ENCODE data around the gene SPATA22. TPM values are rescaled to one million over a fixed set of nuclear protein-coding genes. Genes with fewer than 3 reads are reported as not detected.

The SPATA22 gene
- polyA plus RNA-seq, 2 of the 4 experiments (the other 2 are of a cell fraction), result not detected

DNA sequence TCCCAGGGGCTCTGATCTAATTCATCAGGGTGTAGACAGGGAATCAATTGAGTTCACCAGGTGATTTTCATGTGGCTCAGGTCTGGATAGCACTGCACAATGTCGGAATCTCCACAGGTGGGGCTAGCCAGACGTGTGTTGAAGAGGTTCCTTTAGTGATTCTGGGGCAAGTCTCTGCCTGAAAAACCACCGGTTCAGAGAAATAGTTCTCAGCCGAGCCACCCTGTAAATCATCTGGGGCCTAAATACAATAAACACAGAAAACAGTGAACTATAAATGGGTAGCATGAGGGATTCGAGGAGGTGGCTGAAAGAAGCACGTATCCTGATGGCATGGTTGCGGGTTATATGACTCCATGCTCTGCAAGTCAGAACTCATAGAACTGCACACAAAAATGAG lies 25.5 kb upstream of the SPATA22 start:
- POLR2A ChIA-PET, result no interaction called here
- ATAC-seq (no peak), FAIRE-seq (no peak), DNase-seq (ENCODE audit: low read depth in 1 of 2, low spot score in 1 of 2) (no peak)
- CTCF ChIA-PET, result no interaction called here
- Histone ChIP-seq H3K4me2 (no peak overlapping the region), H3K9me3 (0 out of 3 replicates have a peak, but pooled peaks cover 2% of the 10 kb centered on the region), H3K4me3 (no peak overlapping the region), H3K4me1 (no peaks in the 10 kb centered on the region), H3K27ac (no peak overlapping the region)
- no peak for TF ChIP-seq FOSL2 (IDR thresholded peaks at IDR 0.05)
- no peak for TF ChIP-seq FOSL2 (CRISPR knock-in tag; IDR thresholded peaks at IDR 0.05)
- TF ChIP-seq, protein P1, sequence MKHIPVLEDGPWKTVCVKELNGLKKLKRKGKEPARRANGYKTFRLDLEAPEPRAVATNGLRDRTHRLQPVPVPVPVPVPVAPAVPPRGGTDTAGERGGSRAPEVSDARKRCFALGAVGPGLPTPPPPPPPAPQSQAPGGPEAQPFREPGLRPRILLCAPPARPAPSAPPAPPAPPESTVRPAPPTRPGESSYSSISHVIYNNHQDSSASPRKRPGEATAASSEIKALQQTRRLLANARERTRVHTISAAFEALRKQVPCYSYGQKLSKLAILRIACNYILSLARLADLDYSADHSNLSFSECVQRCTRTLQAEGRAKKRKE (CRISPR knock-in tag; IDR thresholded peaks at IDR 0.05; ENCODE audit: low read depth), result no peak
- TF ChIP-seq RAD21 (conservative IDR thresholded peaks at IDR 0.05 in 1 of 2, IDR thresholded peaks at IDR 0.05 in 1 of 2), result no peak
- no peak for TF ChIP-seq FOXS1 (CRISPR knock-in tag; IDR thresholded peaks at IDR 0.05)
- TF ChIP-seq, protein P2, sequence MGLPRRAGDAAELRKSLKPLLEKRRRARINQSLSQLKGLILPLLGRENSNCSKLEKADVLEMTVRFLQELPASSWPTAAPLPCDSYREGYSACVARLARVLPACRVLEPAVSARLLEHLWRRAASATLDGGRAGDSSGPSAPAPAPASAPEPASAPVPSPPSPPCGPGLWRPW (IDR thresholded peaks at IDR 0.05), result no peak
- TF ChIP-seq, protein P3, sequence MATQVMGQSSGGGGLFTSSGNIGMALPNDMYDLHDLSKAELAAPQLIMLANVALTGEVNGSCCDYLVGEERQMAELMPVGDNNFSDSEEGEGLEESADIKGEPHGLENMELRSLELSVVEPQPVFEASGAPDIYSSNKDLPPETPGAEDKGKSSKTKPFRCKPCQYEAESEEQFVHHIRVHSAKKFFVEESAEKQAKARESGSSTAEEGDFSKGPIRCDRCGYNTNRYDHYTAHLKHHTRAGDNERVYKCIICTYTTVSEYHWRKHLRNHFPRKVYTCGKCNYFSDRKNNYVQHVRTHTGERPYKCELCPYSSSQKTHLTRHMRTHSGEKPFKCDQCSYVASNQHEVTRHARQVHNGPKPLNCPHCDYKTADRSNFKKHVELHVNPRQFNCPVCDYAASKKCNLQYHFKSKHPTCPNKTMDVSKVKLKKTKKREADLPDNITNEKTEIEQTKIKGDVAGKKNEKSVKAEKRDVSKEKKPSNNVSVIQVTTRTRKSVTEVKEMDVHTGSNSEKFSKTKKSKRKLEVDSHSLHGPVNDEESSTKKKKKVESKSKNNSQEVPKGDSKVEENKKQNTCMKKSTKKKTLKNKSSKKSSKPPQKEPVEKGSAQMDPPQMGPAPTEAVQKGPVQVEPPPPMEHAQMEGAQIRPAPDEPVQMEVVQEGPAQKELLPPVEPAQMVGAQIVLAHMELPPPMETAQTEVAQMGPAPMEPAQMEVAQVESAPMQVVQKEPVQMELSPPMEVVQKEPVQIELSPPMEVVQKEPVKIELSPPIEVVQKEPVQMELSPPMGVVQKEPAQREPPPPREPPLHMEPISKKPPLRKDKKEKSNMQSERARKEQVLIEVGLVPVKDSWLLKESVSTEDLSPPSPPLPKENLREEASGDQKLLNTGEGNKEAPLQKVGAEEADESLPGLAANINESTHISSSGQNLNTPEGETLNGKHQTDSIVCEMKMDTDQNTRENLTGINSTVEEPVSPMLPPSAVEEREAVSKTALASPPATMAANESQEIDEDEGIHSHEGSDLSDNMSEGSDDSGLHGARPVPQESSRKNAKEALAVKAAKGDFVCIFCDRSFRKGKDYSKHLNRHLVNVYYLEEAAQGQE (IDR thresholded peaks at IDR 0.05), result no peak
- TF ChIP-seq, protein P4, sequence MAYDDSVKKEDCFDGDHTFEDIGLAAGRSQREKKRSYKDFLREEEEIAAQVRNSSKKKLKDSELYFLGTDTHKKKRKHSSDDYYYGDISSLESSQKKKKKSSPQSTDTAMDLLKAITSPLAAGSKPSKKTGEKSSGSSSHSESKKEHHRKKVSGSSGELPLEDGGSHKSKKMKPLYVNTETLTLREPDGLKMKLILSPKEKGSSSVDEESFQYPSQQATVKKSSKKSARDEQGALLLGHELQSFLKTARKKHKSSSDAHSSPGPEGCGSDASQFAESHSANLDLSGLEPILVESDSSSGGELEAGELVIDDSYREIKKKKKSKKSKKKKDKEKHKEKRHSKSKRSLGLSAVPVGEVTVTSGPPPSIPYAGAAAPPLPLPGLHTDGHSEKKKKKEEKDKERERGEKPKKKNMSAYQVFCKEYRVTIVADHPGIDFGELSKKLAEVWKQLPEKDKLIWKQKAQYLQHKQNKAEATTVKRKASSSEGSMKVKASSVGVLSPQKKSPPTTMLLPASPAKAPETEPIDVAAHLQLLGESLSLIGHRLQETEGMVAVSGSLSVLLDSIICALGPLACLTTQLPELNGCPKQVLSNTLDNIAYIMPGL (CRISPR knock-in tag; IDR thresholded peaks at IDR 0.05; ENCODE audit: borderline replicate concordance), result no peak
- 51% methylated on average over 7 of the region's 7 CpGs for WGBS (ENCODE audit: missing lambda C conversion rate)

DNA sequence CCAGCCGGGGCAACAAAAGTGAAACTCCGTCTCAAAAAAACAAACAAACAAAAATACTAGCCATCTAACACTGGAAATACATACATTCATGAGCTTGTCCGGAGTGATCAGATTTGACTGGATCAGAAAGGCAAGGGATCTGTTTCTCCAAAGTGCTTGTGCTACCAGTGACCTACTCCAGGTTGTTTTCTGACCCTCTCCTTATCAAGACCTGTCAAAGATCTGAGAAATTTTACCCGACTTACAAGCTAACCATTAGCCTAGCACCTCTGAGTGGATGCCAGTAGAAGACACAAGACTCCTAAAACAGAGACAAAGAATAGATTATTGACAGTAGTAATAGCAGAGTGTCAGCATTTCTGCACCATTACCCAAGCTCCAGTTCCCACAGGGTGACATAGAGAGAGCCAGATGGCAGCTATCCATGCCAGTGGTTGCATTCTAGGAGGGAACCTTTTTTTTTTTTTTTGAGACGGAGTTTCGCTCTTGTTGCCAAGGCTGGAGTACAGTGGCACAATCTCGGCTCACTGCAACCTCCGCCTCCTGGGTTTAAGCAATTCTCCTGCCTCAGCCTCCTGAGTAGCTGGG lies 14.0 kb upstream of the SPATA22 start:
- FAIRE-seq (no peak), ATAC-seq (no peak), DNase-seq (ENCODE audit: low read depth in 1 of 2, low spot score in 1 of 2) (no peak)
- TF ChIP-seq HOXB5 (CRISPR knock-in tag; IDR thresholded peaks at IDR 0.05) (no peak), MAFK (IDR thresholded peaks at IDR 0.05; ENCODE audit: partially characterized antibody) (no peak), FOSL2 (IDR thresholded peaks at IDR 0.05) (no peak), FOSL2 (CRISPR knock-in tag; IDR thresholded peaks at IDR 0.05) (no peak)
- TF ChIP-seq, protein P5, sequence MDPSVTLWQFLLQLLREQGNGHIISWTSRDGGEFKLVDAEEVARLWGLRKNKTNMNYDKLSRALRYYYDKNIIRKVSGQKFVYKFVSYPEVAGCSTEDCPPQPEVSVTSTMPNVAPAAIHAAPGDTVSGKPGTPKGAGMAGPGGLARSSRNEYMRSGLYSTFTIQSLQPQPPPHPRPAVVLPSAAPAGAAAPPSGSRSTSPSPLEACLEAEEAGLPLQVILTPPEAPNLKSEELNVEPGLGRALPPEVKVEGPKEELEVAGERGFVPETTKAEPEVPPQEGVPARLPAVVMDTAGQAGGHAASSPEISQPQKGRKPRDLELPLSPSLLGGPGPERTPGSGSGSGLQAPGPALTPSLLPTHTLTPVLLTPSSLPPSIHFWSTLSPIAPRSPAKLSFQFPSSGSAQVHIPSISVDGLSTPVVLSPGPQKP (IDR thresholded peaks at IDR 0.05; ENCODE audit: low read depth, low read length), result no peak
- Histone ChIP-seq H3K9me3 (no peaks in the 10 kb centered on the region), H3K27ac (no peak overlapping the region), H3K4me1 (no peaks in the 10 kb centered on the region), H3K4me2 (no peak overlapping the region), H3K4me3 (no peak overlapping the region)
- CTCF ChIA-PET, result no interaction called here
- 38% methylated on average over 8 of the region's 8 CpGs for WGBS (ENCODE audit: missing lambda C conversion rate)
- POLR2A ChIA-PET, result no interaction called here

DNA sequence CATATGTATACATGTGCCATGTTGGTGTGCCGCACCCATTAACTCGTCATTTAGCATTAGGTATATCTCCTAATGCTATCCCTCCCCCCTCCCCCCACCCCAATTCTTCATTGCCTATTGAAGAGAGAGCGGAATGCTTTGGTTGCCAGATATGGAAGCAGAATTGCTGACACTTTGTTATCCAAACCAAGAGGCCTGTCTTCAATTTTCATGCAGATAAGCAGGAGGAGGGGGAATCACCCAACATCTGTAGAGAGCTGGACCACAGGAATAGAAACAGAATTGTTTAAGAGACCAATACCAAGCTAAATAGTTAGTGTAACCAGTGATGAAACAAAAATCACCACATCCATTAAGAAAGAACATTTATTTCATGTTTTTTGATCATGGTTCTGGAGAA lies 11.2 kb upstream of the SPATA22 start:
- ATAC-seq, result no peak
- H3K4me1 ChIP-seq, result no peaks in the 10 kb centered on the region
- POLR2A ChIA-PET, result no interaction called here
- FAIRE-seq, result no peak
- H3K4me2 ChIP-seq, result no peak overlapping the region
- DNase-seq (ENCODE audit: low read depth in 1 of 2, low spot score in 1 of 2), result no peak
- no peaks in the 10 kb centered on the region for H3K9me3 ChIP-seq
- WGBS (ENCODE audit: missing lambda C conversion rate), result 43% methylated on average over 3 of the region's 3 CpGs
- no peak overlapping the region for H3K27ac ChIP-seq
- CTCF ChIA-PET, result no interaction called here
- H3K4me3 ChIP-seq, result no peak overlapping the region
- no peak for TF ChIP-seq POLR2A (IDR thresholded peaks at IDR 0.05; ENCODE audit: low read length)
- TF ChIP-seq CBX8 (IDR thresholded peaks at IDR 0.05), result no peak
- TF ChIP-seq, protein P6, sequence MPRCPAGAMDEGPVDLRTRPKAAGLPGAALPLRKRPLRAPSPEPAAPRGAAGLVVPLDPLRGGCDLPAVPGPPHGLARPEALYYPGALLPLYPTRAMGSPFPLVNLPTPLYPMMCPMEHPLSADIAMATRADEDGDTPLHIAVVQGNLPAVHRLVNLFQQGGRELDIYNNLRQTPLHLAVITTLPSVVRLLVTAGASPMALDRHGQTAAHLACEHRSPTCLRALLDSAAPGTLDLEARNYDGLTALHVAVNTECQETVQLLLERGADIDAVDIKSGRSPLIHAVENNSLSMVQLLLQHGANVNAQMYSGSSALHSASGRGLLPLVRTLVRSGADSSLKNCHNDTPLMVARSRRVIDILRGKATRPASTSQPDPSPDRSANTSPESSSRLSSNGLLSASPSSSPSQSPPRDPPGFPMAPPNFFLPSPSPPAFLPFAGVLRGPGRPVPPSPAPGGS (IDR thresholded peaks at IDR 0.05), result no peak
- TF ChIP-seq CHD2 (IDR thresholded peaks at IDR 0.05; ENCODE audit: low read length, partially characterized antibody), result no peak
- no peak for TF ChIP-seq ESRRA (IDR thresholded peaks at IDR 0.05; ENCODE audit: borderline replicate concordance, low read length)
- TF ChIP-seq, protein P3 (IDR thresholded peaks at IDR 0.05), result no peak
- no peak for TF ChIP-seq GATA3 (IDR thresholded peaks at IDR 0.05; ENCODE audit: borderline replicate concordance)
- TF ChIP-seq ZNF302 (CRISPR knock-in tag; IDR thresholded peaks at IDR 0.05), result no peak
- no peak for TF ChIP-seq RARB (CRISPR knock-in tag; IDR thresholded peaks at IDR 0.05)
- no peak for TF ChIP-seq ZSCAN20 (CRISPR knock-in tag; IDR thresholded peaks at IDR 0.05)
- TF ChIP-seq CEBPB (IDR thresholded peaks at IDR 0.05), result no peak
